HK-2 (cell line): ENCODE data around the gene CYP27B1.
"Not testable (repeated sequence)": the region's sequence is repeated elsewhere in the genome, so short reads cannot be mapped to it uniquely, and the experiment has no call there.

Source experiments
- DNase-seq: peaks from one replicate; pipeline ENCODE4 v3.0.0-alpha.2; 2018; ENCODE audit not compliant: unreplicated experiment

The CYP27B1 gene

DNA sequence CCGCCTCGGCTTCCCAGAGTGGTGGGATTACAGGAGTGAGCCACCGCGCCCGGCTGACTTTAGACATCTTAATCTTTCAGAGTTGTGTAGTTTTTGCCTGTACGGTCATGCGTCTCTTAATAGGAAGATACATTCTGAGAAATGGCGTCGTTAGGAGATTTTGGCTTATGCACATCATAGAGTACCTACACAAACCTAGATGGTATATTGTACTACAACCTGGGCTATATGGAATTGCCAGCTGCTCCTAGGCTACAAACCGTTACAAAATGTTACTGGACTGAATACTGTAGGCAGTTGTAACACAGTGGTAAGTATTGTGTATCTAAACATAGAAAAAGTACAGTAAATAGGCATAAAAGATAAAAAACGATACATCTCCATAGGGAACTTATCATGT is 17.0 kb upstream of the CYP27B1 start:
- no peak for DNase-seq

DNA sequence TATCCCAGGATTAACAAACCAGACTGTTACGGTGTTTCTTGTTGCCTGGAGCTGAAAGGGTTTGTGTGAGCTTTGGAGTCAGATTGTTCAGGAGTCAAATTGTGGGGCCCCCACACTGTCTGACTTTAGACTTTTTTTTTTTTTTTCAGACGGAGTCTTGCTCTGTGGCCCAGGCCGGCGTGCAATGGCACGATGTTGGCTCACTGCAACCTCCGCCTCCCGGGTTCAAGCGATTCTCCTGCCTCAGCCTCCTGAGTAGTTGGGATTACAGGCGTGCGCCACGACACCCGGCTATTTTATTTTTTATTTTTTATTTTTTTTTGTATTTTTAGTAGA is 16.6 kb upstream of the CYP27B1 start:
- no peak for DNase-seq

DNA sequence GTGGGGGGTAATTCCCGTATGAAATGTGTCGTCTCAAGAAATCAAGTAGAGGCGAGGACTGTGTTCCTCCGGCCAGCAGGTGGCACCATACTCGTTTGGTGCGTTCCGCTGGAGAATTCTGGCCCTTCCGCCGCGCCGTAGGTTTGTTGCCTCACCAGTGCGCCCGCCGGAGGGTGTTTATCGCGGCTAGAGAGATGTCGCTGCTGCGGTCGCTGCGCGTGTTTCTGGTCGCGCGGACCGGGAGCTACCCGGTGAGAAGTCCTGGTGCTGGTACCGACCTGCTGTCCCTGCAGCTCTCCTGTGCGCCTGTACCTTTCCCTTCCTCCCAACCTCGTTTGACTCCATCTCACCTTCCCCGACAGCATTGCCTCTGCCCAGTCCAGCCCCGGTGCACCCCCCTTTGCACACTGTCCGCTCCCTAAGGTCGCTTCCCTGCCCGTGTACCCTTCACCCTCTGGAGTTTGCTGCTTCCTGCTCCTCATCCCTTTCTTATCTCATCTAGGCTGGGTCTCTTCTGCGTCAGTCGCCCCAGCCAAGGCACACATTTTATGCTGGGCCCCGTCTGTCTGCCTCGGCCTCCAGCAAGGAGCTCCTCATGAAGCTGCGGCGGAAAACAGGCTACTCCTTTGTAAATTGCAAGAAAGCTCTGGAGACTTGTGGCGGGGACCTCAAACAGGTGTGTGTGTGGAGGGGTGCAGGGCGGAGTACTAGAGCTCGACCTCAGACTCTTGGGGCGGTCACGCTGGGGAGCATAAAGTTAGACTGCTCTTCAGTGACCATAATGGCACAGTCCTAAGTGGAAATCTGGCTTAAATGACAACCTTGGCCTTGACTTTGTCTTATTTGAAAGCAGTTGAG is 16.0 kb upstream of the CYP27B1 start, which contains the start of gene TSFM:
Gene TSFM (plus strand): TSS at position 180 of the 858 bp plus-strand sequence. CDS start 15 bp downstream, at position 195.
- peak; percentile 95 for DNase-seq

DNA sequence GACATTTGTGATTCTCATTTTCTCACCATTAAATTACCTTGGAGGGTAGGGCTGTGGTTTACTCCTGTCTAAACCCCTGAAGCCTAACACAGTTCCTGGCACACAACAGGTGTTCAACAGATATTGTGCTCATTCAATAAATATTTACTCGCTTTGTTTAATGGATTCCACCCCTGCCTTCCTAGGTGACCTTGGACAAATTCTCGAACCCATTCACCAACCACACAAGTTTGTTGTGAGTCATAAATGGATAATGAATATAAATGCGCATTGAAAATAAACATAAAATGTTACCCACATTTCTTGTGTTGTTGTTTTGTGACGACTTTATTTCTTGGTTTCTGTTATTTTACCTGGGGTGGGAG is 15.3 kb upstream of the CYP27B1 start:
- no peak for DNase-seq

DNA sequence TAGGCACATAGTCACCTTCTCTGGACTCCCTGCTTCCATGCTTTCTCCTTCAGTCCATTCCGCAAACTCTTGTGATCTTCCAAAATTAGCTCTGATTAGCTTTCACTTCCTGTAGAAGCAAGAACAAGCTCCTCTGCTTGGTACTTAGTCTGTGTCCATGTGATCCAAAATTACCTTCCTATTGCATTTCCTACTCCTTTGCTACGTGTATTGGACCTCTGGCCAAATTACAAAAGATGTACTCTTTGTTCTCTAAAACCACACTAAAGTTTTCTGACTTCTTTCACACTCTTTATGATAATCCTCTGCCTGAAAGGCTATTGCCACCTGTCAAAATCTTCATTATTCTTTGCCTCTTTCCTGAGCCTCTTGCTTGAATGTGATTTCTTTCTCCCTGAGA is 14.9 kb upstream of the CYP27B1 start:
- DNase-seq = no peak

DNA sequence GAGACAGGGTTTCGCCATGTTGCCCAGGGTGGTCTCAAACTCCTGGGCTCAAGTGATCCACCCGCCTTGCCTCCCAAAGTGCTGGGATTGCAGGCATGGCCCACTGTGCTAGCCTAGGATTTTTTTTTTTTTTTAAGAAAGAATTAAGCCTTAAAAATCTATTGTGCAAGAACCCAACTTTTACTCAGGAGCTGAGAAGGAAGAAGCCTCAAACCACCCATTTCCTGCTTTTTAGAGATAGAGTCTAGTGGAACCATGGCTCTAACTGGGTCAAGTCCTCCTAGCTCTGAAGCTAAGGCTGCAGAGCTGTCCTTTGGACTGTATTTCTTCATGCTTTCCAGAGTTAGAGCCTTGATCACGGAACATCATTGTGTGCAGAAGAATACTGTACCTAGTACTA is 14.4 kb upstream of the CYP27B1 start:
- DNase-seq = no peak

DNA sequence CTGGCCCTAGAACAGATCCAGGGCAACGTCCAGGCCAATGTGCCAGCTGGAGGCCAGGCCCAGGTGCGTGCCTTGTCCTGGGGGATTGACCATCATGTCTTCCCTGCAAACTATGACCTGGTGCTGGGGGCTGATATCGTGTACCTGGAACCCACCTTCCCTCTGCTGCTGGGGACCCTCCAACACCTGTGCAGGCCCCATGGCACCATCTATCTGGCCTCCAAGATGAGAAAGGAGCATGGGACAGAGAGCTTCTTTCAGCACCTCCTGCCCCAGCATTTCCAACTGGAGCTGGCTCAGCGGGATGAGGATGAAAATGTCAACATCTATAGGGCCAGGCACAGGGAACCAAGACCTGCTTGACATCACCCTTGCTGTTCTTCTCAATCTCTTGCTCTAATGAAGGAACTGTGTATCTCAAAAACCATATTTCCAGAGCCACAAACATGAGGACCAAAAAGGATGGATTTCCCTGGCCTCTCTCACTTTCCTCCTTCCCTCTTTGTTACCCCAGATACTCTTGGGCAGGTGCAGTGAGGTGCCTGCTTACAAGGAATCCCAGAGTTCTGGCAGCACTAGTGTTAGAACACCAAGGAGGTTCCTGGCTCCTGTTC is 13.5 kb upstream of the CYP27B1 start:
- DNase-seq = no peak

DNA sequence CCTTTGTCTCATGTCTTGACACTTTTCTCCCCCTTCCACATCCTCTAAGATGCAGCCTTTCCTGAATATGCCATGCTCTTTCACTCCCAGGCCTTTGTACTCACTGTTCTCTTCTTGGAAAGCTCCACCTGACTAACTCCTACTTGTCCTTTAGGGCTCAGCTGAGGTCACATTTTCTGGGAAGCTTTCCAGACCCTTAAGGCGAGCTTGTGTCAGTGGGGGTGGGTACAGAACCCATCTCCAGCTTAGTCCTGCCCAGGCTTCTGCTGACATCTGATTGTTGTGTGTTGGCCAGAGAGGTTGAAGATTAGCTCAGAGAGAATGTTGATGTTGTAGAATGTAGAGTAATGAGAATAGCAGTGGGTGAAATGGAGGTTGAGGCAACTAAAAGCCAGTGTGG is 12.9 kb upstream of the CYP27B1 start:
- DNase-seq = no peak

DNA sequence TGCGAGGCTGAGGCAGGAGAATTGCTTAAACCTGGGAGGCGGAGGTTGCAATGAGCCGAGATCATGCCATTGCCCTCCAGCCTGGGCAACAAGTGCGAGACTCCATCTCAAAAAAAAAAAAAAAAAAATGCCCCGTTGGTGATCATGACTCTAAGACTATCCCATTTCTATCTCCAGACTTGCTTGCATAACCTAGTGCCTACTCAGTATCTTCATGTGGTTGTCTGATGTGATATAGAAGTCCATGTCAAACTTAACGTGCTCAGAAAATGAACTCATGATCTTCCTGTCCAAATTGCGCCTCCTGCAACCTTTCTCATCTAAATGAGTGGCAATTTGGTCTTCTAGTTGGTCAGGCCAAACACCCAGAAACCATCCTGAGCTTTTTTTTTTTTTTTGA is 11.0 kb upstream of the CYP27B1 start:
- DNase-seq = no peak

DNA sequence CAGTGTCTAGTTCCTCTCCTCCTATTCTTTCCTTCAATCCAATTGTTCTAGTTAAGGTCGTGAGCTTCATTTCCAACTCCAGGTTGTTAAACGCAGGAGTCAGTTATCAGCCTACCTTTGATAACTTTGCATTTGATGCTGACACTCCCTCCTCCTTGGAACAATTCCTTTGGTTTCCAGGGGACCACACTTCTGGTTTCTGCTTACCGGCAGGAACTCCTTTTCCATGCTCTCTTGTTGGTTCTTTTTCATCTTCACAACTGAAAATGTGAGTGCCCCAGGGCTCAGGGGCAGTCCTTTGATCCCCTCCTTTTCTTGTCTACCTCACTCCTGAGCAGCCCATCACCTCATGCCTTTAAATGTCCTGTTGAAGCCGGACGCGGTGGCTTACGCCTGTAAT is 10.5 kb upstream of the CYP27B1 start:
- no peak for DNase-seq

DNA sequence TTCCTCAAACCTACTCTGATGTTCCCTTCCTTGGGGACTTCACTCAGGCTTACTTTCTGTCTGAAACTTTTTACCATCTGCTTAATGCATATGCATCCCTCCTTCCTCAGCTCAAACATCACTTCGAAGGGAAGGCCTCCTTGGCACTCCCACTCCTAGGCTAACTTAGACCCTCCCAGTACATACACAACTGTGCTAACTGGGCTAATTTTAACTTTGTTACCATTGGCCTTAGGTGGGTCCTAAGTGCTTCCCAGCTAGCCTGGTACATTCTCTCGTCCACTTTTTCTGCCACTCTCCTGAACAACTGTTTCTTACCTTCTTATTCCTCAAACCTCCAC is 9.3 kb upstream of the CYP27B1 start:
- DNase-seq = no peak

DNA sequence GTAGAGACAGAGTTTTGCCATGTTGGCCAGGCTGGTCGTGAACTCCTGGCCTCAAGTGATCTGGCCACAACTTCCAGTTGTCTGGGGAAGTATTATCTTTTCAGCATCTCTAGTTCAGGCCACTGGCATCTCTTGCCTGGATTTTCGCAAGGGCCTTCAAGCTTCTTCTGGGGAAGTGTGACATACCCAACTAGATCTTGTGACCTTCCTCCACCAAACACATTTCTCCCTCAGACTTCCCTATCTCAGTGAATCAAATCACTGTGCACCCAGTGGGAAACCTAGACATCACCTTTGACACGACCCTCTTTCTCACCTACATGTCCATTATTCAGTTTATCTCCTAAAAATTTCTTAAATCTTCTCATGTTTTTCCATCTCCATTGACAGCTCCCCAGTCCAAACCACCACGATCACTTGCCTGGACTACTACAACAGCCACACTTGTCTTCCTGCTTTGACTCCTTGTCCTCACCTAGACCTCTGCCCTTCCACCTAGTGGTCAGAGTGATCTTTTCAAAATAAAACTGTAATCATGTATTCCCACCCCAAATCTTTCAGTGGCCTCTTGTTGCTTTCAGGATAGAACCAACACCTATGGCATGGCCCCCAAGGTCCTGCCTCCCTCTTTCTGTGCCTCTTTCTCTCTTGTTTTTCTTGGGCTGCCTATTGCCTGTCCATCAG is 8.8 kb upstream of the CYP27B1 start:
- no peak for DNase-seq

DNA sequence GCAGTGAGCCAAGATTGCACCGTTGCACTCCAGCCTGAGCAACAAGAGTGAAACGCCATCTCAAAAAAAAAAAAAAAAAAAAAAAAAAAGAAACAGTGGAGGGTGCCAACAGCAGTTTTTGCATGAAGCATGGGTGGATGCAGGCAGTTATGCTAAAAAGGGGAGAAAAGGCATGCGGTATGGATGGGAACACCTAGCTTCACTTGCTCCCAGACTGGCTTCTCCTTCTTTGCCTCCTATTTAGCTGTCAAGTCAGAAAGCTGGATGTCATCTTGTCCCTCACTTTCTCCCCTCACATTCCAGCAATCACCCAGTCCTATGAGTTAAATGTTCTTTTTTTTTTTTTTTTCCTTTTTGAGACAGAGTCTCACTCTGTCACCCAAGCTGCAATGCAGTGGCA is 8.2 kb upstream of the CYP27B1 start:
- no peak for DNase-seq

DNA sequence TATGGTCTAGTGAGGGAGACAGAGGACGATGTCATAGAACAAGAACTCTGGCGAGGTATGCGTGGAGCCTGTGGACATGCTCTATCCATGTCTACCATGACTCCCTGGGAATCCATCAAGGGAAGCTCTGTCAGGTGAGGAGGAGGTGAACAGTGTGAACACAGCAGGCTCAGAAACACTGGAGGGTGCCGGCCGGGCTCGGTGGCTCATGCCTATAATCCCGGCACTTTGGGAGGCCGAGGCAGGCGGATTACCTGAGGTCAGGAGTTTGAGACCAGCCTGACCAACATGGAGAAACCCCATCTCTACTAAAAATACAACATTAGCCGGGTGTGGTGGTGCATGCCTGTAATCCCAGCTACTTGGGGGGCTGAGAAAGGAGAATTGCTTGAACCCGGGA is 7.8 kb upstream of the CYP27B1 start:
- not testable (repeated sequence) for DNase-seq

DNA sequence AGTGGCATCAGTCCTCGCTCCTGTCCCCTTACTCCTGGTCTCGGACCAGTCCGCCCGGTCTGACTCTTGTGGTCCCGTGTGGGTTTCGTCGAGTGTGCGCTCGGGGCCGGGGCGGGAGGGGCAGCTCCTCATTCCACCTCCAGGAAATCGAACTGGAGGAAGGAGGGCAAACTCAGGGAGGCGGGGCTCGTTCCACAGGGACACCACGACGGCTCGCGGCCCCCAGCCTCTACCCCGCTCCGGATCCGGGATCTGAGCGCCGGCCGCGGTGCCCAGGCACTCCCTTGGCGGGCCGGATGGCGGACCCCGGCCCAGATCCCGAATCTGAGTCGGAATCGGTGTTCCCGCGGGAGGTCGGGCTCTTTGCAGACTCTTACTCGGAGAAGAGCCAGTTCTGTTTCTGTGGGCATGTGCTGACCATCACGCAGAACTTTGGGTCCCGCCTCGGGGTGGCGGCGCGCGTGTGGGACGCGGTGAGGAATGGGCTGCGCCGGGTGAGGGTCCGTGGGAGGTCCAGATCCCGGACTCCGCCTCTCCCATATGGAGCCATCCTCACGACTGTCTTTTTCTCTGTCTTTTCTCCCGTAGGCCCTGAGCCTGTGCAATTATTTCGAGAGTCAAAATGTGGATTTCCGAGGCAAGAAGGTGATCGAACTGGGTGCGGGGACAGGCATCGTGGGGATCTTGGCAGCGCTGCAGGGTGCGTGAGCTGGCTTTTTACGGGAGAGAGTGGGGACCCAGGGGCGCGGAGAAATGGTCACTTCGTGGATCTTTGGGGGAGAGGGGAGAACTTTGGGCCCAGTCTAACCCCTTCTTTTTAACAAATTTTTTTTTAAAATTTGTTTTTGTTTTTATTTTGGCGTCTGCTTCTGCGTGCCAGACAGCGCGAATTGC is 5.8 kb upstream of the CYP27B1 start, which contains the start of gene EEF1AKMT3:
Gene EEF1AKMT3 (plus strand): TSS at position 186 of the 894 bp plus-strand sequence. CDS start 111 bp downstream, at position 297.
- peak; percentile 78 for DNase-seq

DNA sequence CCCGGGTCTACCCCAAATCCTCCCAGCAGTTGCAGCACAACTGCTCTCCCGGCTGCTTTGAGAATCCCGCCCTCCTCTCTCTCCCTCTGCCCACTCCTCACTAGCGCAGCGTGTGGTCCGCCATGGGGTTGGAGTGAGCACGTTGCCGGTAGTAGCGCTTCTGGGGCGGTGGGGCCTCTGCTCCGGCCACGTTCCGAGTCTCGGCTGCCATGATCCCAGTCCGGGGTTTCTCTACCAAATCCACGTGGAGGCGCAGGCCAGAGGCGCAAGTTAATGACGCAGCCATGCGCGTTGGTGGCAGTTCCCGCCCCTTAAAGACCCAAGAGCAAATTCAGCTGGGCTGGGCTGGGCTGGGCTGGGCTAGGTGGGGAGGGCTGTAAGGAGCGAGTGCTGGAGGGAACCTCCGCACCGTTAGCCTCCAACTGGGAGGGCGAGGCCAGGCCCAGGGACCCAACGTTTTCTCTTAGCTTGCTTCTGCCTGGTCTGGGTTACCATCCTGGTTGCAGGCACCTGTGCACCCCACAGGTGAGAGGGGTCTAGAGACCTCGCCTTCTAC is 5.1 kb upstream of the CYP27B1 start, which contains the start of gene METTL1:
Gene METTL1 (minus strand): TSS at position 233 of the 556 bp plus-strand sequence. CDS start 22 bp downstream, at position 211.
- peak; percentile 96 for DNase-seq

DNA sequence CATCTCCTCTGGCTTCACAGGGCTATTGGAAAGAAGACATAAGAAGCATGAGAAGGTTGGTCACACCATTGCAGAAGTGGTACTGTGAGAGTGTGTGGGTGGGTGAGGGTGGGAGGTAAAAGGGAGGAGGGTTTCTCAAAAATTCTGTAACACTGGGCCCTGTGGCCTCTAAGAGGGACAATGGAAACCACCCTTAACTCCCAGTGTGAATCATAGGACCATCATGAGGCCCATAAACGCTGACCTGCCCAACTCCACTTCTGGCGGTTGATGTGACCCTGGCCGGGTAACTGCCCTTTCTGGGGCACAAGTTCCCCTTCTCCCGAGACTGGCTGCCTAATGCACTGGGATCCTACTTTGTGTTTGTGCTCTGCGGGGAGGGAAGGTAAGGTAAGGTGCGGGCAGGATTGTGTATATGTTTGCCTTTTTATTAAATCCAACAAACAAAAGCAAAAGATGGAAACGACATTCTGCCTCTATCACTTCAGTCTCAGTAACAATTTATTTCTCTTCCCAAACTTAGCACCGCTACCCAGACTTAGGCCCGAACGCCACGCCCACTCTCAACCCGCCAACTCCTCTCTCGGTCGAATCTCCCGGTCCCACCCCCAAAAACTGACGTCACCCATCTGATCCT is 4.5 kb upstream of the CYP27B1 start:
- DNase-seq = peak; percentile 89

DNA sequence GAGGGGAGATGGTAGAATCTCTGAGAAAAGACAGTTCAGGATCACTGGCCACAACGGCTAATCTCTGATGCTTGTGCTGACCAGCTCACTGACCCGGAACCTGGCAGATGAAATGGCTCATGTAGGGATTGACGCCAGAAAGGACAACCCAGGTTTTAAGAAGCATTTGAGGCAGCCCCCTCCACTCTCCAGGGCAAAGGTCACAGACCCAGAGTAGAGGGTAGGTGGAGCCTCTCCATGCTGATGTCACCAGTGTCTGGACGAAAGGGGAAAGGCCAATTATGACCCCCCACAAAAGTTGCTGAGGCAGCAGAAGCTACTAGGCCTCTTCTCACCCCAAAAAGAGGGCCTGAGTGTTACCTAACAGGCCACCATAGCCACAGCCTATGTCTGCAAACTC is 3.9 kb upstream of the CYP27B1 start:
- DNase-seq = no peak

DNA sequence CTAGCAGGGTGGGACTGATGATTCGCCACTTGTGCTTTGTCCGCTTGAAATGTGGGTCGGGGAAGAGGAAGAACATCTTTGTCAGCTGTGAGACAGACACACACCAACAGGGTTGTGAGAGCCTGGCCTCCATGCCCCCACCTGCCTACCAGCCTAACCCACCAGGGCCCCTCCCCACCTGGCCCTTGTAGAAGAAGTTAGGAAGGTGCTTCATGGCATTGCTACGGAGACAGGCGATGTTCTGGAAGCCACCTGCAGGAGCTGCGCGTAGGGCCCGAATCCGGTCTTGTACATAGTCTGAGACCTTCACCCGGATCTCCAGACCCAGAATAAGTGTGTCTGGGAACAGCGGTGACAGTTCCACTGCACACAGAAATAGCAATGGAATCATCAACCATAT is 2.7 kb upstream of the CYP27B1 start:
- DNase-seq = no peak

DNA sequence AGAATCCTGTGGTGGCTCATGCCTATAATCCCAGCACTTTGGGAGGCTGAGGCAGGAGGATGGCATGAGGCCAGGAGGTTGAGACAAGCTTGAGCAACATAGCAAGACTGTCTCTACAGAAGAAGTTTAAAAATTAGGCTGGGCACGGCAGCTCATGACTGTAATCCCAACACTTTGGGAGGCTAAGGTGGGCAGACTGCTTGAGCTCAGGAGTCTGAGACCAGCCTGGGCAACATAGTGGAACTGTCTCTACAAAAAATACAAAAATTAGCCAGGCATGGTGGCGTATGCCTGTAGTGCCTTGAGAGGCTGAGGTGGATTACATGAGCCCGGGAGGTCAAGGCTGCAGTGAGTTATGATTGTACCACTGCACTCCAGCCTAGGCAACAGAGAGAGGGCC is 998 bp upstream of the CYP27B1 start:
- no peak for DNase-seq

DNA sequence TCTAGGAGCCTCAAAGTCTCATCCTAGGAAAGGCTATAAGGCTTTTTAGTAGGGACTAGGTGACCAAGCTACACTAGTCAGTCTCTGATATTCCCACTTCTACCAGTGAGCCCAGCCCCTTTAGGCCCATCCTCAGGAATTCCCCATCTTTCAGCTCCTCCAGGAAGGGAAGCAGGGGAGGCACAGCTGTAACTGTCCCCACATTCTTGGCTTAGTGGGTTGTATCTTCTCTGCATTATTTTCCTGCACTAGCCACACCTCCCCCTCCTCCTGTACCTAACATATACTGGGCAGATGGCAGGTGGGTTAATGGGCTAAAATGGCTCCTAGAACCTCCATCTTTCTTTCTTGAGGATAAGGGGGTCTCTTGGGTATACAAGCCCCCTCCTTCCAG is 424 bp upstream of the CYP27B1 start:
- DNase-seq = no peak
